HG02588 (cell line): Measurements from ENCODE around the gene HSPA12B.

ENCODE experiments used
- ATAC-seq: cut with Tn5 transposase; IDR thresholded peaks from one replicate; pipeline ENCODE4 v1.9.1; 2021; ENCODE audit warnings: mild to moderate bottlenecking, moderate library complexity; ENCODE audit not compliant: unreplicated experiment

Gene HSPA12B

GRCh38 chr20:3728354-3728753 lies 4.1 kb upstream of the HSPA12B start:
- no peak for ATAC-seq

DNA sequence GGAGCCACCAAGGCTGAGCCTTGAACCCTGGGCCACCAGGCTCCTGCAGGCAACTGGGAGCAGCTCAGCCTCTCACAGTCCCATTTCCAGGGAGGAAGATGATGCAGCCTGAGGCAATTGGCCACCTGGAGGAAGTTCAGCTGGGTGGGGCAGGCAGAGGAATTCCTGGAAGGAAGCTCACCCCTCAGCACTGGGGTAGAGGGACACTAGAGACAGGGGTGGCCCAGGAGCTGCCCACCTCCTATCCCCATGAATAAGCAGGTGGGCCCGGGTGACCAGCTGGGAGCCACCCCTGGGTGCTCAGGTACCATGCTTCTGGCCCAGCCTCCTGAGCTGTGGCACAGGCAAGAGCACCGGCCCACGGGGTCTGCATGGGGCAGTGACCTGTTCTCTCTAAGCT lies 3.6 kb upstream of the HSPA12B start:
- no peak for ATAC-seq

DNA sequence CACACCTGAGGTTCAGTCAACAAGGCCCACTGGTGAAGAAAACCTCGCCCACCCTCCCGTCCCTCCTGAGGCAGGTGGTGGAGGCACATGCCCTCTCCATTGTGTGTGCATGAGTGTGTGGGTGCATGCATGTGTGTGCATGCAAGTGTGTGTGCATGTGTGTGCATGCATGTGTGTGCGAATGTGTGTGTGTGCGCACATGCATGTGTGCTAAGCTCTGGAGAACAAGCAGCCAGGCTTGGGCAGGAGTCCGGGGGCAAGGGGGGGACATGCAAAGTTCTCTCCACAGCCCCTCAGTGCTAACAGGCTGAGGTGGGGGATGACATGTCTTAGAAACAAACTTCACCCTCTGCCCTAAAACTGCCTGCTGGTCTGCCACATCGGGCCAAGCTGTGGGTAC lies 3.1 kb upstream of the HSPA12B start:
- ATAC-seq: no peak

GRCh38 chr20:3729811-3730540 lies 2.5 kb upstream of the HSPA12B start:
- no peak for ATAC-seq

DNA sequence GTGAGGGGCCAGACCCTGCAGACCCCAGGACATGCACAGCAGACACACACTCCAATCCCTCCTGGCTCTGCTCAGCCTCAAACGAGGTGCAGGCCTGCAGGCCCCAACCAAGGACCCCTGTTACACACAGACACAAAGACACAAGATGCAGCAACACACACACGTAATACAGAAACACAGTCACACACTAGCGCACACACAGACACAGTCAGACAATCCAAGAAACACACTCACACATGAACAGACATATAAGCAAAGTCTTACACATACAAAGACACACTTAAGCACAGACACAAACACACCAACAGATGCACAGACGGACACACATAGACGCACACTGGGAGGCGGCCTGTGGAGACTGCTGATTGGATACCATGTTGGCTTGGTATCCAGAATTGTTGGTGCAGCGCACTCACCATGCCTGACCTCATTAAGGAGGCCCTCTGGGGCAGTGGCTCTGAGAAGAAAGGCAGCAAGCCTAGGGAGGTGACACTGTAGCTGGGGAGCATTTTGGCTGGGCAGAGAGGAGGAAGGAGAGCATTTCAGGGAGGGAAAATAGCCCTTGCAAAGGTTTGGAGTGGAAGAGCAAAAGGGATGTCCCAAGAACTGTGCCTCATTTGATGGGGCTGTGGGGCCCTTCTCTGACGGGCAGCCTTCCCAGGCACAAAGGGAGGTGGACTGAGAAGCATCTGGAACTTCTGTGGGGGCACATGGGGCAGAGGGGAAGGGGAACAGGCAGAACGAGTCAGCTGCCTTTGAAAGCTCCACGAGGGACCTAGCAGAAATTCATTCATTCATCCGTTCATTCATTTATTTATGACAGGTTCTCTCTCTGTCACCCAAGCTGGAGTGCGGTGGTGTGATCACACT lies 1.4 kb upstream of the HSPA12B start:
- no peak for ATAC-seq

GRCh38 chr20:3731944-3732326 lies 550 bp upstream of the HSPA12B start:
- ATAC-seq: no peak

DNA sequence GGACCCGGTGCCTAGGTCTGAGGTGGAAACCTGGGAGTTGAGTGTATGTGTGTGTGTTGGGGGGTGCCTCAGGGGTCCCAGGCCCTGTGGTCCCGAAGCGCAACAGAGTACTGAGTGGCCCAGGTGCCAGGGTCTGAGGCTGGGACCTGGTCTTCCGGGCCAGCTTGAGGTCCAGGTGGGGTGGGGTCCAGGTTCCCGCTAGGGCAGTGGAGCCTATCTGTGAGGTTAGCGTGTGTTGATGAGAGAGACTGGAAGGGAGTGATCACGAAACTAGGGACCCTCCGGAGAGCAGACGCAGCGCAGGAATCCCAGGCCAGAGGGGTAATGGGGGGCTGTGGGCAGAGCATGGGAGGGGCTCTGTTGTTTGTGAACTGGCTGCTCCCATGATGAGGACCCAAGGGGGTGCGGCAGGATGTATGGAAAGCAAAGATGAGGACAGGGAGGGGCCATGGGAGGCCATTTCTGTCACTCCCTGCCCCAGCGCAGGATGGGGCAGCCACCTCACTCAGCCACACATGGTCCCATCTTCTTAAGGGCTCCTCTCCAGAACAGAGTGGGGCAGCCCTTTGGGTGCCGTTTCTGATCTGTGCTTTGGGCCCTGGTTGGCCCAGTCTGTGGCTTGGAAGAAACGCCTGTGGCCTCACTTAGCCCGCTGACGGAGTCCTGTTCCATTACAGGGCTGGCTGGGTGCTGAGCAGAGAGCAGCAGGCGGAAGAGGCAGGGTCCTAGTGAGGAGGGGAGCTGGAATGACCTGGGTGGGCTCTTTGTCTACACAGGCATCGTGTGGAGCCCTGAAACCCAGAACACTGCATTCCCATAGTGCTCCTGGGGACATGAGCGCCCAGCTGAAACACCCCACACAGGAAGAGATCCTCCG lies 872 bp downstream of the HSPA12B start:
- no peak for ATAC-seq

- no peak for ATAC-seq
Observed at GRCh38 chr20:3734111-3734843, 1.8 kb downstream of the HSPA12B start.

- no peak for ATAC-seq
Observed at GRCh38 chr20:3735768-3736167, 3.3 kb downstream of the HSPA12B start.

GRCh38 chr20:3738111-3739053 lies 5.9 kb downstream of the HSPA12B start:
- no peak for ATAC-seq

DNA sequence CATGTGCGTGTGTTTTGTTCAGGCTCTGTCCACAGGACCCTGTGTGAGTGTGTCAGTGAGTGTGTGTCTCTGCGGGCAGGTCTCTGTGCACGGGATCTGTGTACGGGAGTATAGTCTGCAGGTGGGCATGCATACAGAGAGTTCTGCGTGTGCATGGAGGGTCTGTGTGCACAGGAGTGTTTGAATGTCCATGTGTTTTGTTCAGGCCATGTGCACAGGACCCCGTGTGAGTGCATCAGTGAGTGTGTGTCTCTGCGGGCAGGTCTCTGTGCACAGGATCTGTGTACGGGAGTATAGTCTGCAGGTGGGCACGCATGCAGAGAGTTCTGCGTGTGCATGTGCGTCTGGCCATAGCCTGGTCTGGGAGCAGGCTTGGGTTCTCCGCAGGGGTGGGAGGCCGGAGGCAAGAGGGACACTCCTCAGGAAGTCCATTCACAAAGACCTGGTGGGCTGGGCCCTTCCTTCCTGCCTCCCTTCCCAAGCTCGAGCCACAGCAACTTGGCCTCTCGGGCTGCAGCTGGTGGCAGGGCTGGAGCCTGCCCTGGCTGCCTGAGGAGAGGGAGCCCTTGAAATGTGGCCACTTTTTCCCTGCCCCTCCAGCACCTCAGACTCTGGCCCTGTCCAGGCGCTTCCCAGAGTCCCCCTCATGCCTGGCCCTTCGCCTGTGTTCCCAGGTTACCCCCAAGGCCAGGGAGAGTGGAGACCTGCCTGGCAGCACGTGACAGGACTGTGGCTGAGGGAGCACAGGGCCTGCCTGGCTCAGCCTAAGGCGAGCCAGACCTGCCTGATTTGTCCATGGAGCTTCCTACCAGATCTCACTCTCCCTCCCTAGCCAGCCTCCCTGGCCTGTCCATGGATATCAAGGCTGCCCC lies 6.8 kb downstream of the HSPA12B start:
- ATAC-seq: no peak

GRCh38 chr20:3739926-3740451 lies 7.5 kb downstream of the HSPA12B start:
- no peak for ATAC-seq

GRCh38 chr20:3740615-3741301 lies 8.3 kb downstream of the HSPA12B start:
- ATAC-seq: no peak

GRCh38 chr20:3741836-3742458 lies 9.5 kb downstream of the HSPA12B start:
- ATAC-seq: no peak

GRCh38 chr20:3743251-3743650 lies 10.8 kb downstream of the HSPA12B start:
- no peak for ATAC-seq

DNA sequence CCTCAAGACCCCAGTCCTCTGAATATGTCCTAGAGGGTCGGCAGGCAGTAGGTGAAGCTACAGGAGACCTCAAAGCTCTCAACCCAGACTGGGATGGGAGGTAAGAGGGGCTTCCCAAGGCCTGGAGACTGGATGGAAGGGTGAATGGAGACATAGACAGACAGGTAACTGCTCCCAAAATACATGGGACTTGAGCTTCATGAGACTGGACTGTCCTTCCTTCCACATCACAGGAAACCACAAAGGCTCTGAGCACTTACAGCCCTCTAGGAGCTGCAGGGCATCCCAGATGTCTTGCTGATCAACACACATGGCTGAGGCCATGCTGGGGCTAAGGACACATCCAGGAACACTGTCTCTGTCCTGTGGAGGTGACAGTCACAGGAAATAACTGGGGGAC lies 11.6 kb downstream of the HSPA12B start:
- ATAC-seq: no peak
